K562 (cell line): ENCODE measurements around the gene COL4A2. TPM values are rescaled to one million over a fixed set of nuclear protein-coding genes. Genes with fewer than 3 reads are reported as not detected.

ENCODE experiments used
- AFF4 ChIP-seq: sonication (generic); formaldehyde crosslinking; IDR thresholded peaks from 2 replicates; pipeline ENCODE4 v1.8.0; 2023; ENCODE audit warnings: mild to moderate bottlenecking, missing genetic modification reagents
- ARNT ChIP-seq, 2 experiments: fragments of 450-650 bp; IDR thresholded peaks; 2 replicates each; pipeline ENCODE4 v1.6.1; 2016; ENCODE audit warnings: mild to moderate bottlenecking in 1 of 2
- CSDE1 ChIP-seq, 2 experiments: fragments of 450-650 bp; IDR thresholded peaks; 2 replicates each; pipeline ENCODE4 v1.6.1; 2016; ENCODE audit warnings: mild to moderate bottlenecking in 1 of 2
- E2F3 ChIP-seq: fragments of 250-450 bp; sonication (Bioruptor Pico); IDR thresholded peaks from 2 replicates; pipeline ENCODE4 v1.4.0; 2020; ENCODE audit warnings: mild to moderate bottlenecking
- GTF2E2 ChIP-seq: fragments of 200-800 bp; sonication (Bioruptor generic); IDR thresholded peaks from 2 replicates; pipeline ENCODE4 v1.6.1; 2016; ENCODE audit warnings: missing genetic modification characterization, missing compliant biosample characterization
- MEF2D ChIP-seq: conservative IDR thresholded peaks from 2 replicates; pipeline ENCODE4 v1.6.1; 2016; ENCODE audit warnings: low read depth, missing genetic modification characterization, missing compliant biosample characterization
- NONO ChIP-seq, 2 experiments: fragments of 200-400 bp in 1 of 2; fragments of 450-650 bp in 1 of 2; formaldehyde crosslinking in 1 of 2; IDR thresholded peaks; 2 replicates each; pipeline ENCODE4 v1.6.1; 2017; ENCODE audit warnings: low read depth in 2 of 2, mild to moderate bottlenecking in 2 of 2, moderate library complexity in 2 of 2, low read length in 1 of 2
- OTX1 ChIP-seq: fragments of 450-650 bp; formaldehyde crosslinking; IDR thresholded peaks from 2 replicates; pipeline ENCODE4 v1.4.0; 2022; ENCODE audit warnings: mild to moderate bottlenecking
- RAD21 ChIP-seq, 2 experiments: fragments of 250-450 bp in 1 of 2; fragments of 450-650 bp in 1 of 2; sonication (Bioruptor Pico) in 1 of 2; formaldehyde crosslinking in 1 of 2; IDR thresholded peaks in 1 of 2; conservative IDR thresholded peaks in 1 of 2; 2 replicates each; pipeline versions ENCODE4 v1.4.0 to v1.8.0; 2020 to 2022; ENCODE audit warnings: mild to moderate bottlenecking in 2 of 2, moderate library complexity in 1 of 2
- SAP30 ChIP-seq: fragments of 200-600 bp; sonication (generic); IDR thresholded peaks from 2 replicates; pipeline ENCODE4 v1.6.1; 2012; ENCODE audit warnings: borderline replicate concordance, low read depth, mild to moderate bottlenecking, moderate library complexity, low read length, control low read depth, inconsistent platforms; ENCODE audit not compliant: insufficient read depth, poor library complexity, severe bottlenecking
- ZFX ChIP-seq: sonication (generic); formaldehyde crosslinking; IDR thresholded peaks from 2 replicates; pipeline ENCODE4 v1.8.0; 2022; ENCODE audit warnings: mild to moderate bottlenecking, missing genetic modification reagents, moderate library complexity
- ZNF324 ChIP-seq: fragments of 250-450 bp; sonication (Bioruptor Pico); IDR thresholded peaks from 2 replicates; pipeline ENCODE4 v1.4.0; 2020; ENCODE audit warnings: mild to moderate bottlenecking
- ZNF639 ChIP-seq, 2 experiments: fragments of 200-800 bp in 1 of 2; sonication (Bioruptor generic) in 1 of 2; sonication (generic) in 1 of 2; formaldehyde crosslinking in 1 of 2; IDR thresholded peaks in 1 of 2; conservative IDR thresholded peaks in 1 of 2; 2 replicates each; pipeline versions ENCODE4 v1.5.0 to v1.6.1; 2016 to 2020; ENCODE audit warnings: missing compliant biosample characterization in 1 of 2, missing genetic modification characterization in 1 of 2, missing genetic modification reagents in 1 of 2
- polyA plus RNA-seq, 8 experiments: library from polyadenylated mRNA; depleted of rRNA in 4 of 8; stranded (reverse) in 5 of 8; unstranded in 3 of 8; fragments of >200 nt; fragmentation: Nextera tagmentation in 2 of 8; fragmentation: Illumina TruSeq in 1 of 8; extraction: Ambion mirVana in 2 of 8; extraction: Trizol in 1 of 8; gene quantifications; 2 replicates each; pipeline versions ENCODE4 v1.2.1 to v1.2.3, GENCODE V29; 2011 to 2014; ENCODE audit warnings: inconsistent platforms in 1 of 8, missing spikeins in 1 of 8
- total RNA-seq, 7 experiments: library from RNA; depleted of rRNA in 6 of 7; stranded (reverse); fragments of >200 nt in 6 of 7; fragmentation: Illumina TruSeq in 2 of 7; extraction: Trizol in 2 of 7; gene quantifications; 2 replicates each; pipeline versions ENCODE4 v1.2.1 to v1.2.3, GENCODE V29; 2011 to 2021; ENCODE audit warnings: low replicate concordance in 1 of 7

The COL4A2 gene
- total and polyA plus RNA-seq, 9 of the 15 experiments (the other 6 are each of a cell fraction or from before 2014, with no cell fraction given), result 0.13 to 15.2 (median 8.1) TPM

- TF ChIP-seq AFF4 (CRISPR knock-in tag) (no peak), E2F3 (CRISPR knock-in tag) (no peak), OTX1 (no peak), ZNF639 (CRISPR knock-in tag; conservative IDR thresholded peaks at IDR 0.05 in 1 of 2, IDR thresholded peaks at IDR 0.05 in 1 of 2) (no peak), ARNT (IDR thresholded peaks at IDR 0.05) (no peak), CSDE1 (IDR thresholded peaks at IDR 0.05) (no peak), MEF2D (tag) (no peak), RAD21 (CRISPR knock-in tag; conservative IDR thresholded peaks at IDR 0.05 in 1 of 2, IDR thresholded peaks at IDR 0.05 in 1 of 2) (no peak), ZFX (CRISPR knock-in tag) (no peak), NONO (IDR thresholded peaks at IDR 0.05; ENCODE audit: low read depth in 2 of 2, low read length in 1 of 2) (no peak), GTF2E2 (tag) (no peak), ZNF324 (CRISPR knock-in tag) (no peak), SAP30 (no peak)
Measured at GRCh38 chr13:110436786-110437370, 129.8 kb downstream of the COL4A2 start (continued).
